IPS-15b (cell line): ENCODE data around the gene SLC6A13.

Experiments
- H3K27me3 ChIP-seq: one replicate; pipeline ENCODE4 v1.6.1; 2013; ENCODE audit warnings: low read length; ENCODE audit not compliant: control insufficient read depth, insufficient read depth
- H3K36me3 ChIP-seq: one replicate; pipeline ENCODE4 v1.6.1; 2013; ENCODE audit warnings: low read length; ENCODE audit not compliant: control insufficient read depth, insufficient read depth
- H3K4me1 ChIP-seq: one replicate; pipeline ENCODE4 v1.6.1; 2013; ENCODE audit warnings: mild to moderate bottlenecking, low read length; ENCODE audit not compliant: control insufficient read depth, insufficient read depth
- H3K4me3 ChIP-seq: one replicate; pipeline ENCODE4 v1.5.1; 2013; ENCODE audit warnings: low read depth, low read length
- H3K9ac ChIP-seq: one replicate; pipeline ENCODE4 v1.6.1; 2013; ENCODE audit warnings: low read depth, mild to moderate bottlenecking, low read length
- H3K9me3 ChIP-seq: one replicate; pipeline ENCODE4 v1.6.1; 2013; ENCODE audit warnings: mild to moderate bottlenecking, low read length; ENCODE audit not compliant: control insufficient read depth, insufficient read depth

Gene SLC6A13

DNA sequence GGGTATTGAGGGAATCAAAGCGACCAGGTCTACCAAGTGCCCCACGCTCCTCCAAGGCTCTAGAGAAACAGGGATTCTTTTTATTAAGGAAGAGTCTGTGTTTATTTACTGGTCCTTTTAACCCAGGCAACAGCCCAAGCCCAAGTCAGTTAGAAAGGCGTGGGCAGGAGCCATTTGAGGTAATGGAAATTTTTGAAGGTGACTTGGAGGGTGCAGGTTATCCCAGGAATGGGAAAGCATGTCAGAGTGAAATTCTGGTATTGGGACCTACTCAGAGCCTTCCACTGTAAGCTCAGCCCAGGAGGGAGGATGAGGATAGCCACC, 51.5 kb downstream of the SLC6A13 start:
- H3K9ac ChIP-seq: no peak overlapping the region

GRCh38 chr12:210277-211141, 52.1 kb downstream of the SLC6A13 start:
- Histone ChIP-seq H3K36me3 (no peaks in the 10 kb centered on the region), H3K4me1 (peaks cover 7% of the 10 kb centered on the region), H3K27me3 (peaks cover 82% of the 10 kb centered on the region), H3K9me3 (no peaks in the 10 kb centered on the region), H3K4me3 (no peak overlapping the region), H3K9ac (no peak overlapping the region)

More for the DNA sequence above, 51.5 kb downstream of the SLC6A13 start:
- Histone ChIP-seq H3K36me3 (no peaks in the 10 kb centered on the region), H3K4me1 (peaks cover 7% of the 10 kb centered on the region), H3K9me3 (no peaks in the 10 kb centered on the region), H3K27me3 (peaks cover 79% of the 10 kb centered on the region), H3K4me3 (no peak overlapping the region)

DNA sequence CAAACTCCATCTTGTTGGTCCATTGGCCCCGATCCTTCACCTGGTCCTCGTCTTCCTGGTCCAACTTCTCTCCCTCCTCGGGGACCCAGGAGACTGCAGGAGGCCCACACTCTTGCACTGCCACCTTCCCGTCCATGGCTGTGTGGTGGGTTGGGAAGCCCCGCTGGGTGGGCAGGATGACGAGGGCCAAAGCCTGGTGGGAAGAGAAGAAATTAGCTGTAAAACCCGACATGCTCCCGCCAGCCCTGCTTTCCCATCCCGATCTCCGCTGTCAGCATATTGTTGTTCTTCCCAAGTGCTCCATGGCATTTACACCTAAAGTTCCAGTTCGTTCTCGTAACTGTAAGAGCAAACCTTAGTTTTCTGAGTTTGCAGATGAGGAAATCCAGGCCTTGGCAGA, 52.8 kb downstream of the SLC6A13 start:
- Histone ChIP-seq H3K9me3 (no peaks in the 10 kb centered on the region), H3K9ac (no peak overlapping the region), H3K36me3 (no peaks in the 10 kb centered on the region), H3K4me3 (no peak overlapping the region), H3K27me3 (peaks cover 84% of the 10 kb centered on the region), H3K4me1 (peaks cover 7% of the 10 kb centered on the region)

DNA sequence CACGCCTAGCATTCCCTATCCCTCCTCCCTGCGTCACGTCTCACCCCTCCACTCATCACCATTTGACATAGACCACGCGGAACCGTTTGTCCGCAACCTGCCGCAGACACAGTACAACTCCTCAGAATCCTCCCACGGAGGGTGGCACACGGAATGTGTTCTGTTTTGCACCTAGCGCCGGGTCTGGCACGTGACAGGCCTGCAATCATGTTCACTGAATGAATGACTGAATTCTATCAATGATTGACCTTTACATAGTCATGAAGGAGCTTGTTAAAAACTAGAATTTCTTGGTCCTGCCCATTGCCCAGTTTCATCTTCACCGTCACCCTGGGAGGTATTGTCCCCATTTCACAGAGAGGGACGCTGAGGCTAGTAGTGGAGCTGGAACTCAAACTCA, 53.4 kb downstream of the SLC6A13 start:
- Histone ChIP-seq H3K27me3 (peaks cover 84% of the 10 kb centered on the region), H3K36me3 (no peaks in the 10 kb centered on the region), H3K9me3 (no peaks in the 10 kb centered on the region), H3K9ac (no peak overlapping the region), H3K4me3 (no peak overlapping the region), H3K4me1 (peaks cover 9% of the 10 kb centered on the region)

GRCh38 chr12:208813-209212, 53.8 kb downstream of the SLC6A13 start:
- Histone ChIP-seq H3K36me3 (no peaks in the 10 kb centered on the region), H3K4me1 (peaks cover 8% of the 10 kb centered on the region), H3K9me3 (no peaks in the 10 kb centered on the region), H3K4me3 (no peak overlapping the region), H3K27me3 (peaks cover 85% of the 10 kb centered on the region), H3K9ac (no peak overlapping the region)

DNA sequence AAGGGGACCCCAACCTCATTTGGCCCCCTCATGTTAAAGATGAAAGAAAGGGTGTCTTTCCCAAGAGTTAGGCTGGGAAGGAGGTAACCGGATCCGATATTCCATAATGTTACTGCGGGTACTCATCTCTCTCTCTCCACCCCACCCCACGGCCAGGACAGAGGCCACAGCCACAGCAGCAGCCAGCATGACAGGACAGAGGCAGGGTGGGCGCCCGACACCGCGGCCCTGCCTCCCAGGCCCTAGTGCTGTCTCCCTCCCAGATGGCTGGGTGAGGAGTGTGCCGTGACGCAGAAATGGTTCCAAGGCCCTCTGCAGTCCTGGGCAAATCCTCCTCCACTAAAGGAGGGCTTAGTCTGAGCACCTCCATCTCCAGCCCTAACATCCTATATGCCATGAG, 54.8 kb downstream of the SLC6A13 start:
- Histone ChIP-seq H3K36me3 (no peaks in the 10 kb centered on the region), H3K9ac (no peak overlapping the region), H3K4me1 (peaks cover 7% of the 10 kb centered on the region), H3K4me3 (no peak overlapping the region), H3K9me3 (no peaks in the 10 kb centered on the region), H3K27me3 (peaks cover 80% of the 10 kb centered on the region)

GRCh38 chr12:206746-207440, 55.7 kb downstream of the SLC6A13 start:
- Histone ChIP-seq H3K4me3 (no peak overlapping the region), H3K36me3 (no peaks in the 10 kb centered on the region), H3K4me1 (peaks cover 8% of the 10 kb centered on the region), H3K9me3 (no peaks in the 10 kb centered on the region), H3K9ac (no peak overlapping the region), H3K27me3 (peaks cover 82% of the 10 kb centered on the region)

- Histone ChIP-seq H3K4me3 (no peak overlapping the region), H3K9ac (no peak overlapping the region), H3K36me3 (no peaks in the 10 kb centered on the region), H3K4me1 (peaks cover 8% of the 10 kb centered on the region), H3K9me3 (no peaks in the 10 kb centered on the region), H3K27me3 (peaks cover 79% of the 10 kb centered on the region)
Observed at GRCh38 chr12:205026-205425, 57.6 kb downstream of the SLC6A13 start.

- Histone ChIP-seq H3K4me3 (peak overlapping the region; percentile 69), H3K27me3 (peaks cover 74% of the 10 kb centered on the region), H3K9me3 (no peaks in the 10 kb centered on the region), H3K9ac (no peak overlapping the region), H3K36me3 (no peaks in the 10 kb centered on the region), H3K4me1 (peaks cover 8% of the 10 kb centered on the region)
Observed at GRCh38 chr12:204261-204678, 58.4 kb downstream of the SLC6A13 start.

- no peak overlapping the region for H3K9ac ChIP-seq
- H3K27me3 ChIP-seq: peaks cover 70% of the 10 kb centered on the region
- H3K9me3 ChIP-seq: no peaks in the 10 kb centered on the region
- H3K36me3 ChIP-seq: no peaks in the 10 kb centered on the region
- peaks cover 8% of the 10 kb centered on the region for H3K4me1 ChIP-seq
- peak overlapping the region; percentile 69 for H3K4me3 ChIP-seq
Observed at GRCh38 chr12:203462-204260, 59.0 kb downstream of the SLC6A13 start.

- Histone ChIP-seq H3K4me3 (peak overlapping the region; percentile 69), H3K9ac (no peak overlapping the region), H3K9me3 (no peaks in the 10 kb centered on the region), H3K4me1 (peaks cover 8% of the 10 kb centered on the region), H3K36me3 (no peaks in the 10 kb centered on the region), H3K27me3 (peaks cover 68% of the 10 kb centered on the region)
Observed at GRCh38 chr12:203074-203461, 59.6 kb downstream of the SLC6A13 start.
